ENCODE data around the gene CTXND1.
A peak's percentile ranks its signal among the peaks of the same experiment; 100 is the strongest.

Gene CTXND1

GRCh38 chr15:80157215-80157614 lies 94.8 kb downstream of the CTXND1 start:
- DNase-seq, result no peak

- peak in 1 of 2 donors; percentile 17 for DNase-seq
These were observed 95.8 kb downstream of the CTXND1 start for GRCh38 chr15:80156176-80156720.

- peak; percentile 20 to 28 for DNase-seq
These were observed 96.4 kb downstream of the CTXND1 start for GRCh38 chr15:80155378-80156175.

- no peak for DNase-seq
These were observed 97.0 kb downstream of the CTXND1 start for GRCh38 chr15:80155001-80155377.

GRCh38 chr15:80154336-80154735 lies 97.7 kb downstream of the CTXND1 start:
- DNase-seq, result no peak

GRCh38 chr15:80153900-80154299 lies 98.1 kb downstream of the CTXND1 start:
- no peak for DNase-seq

GRCh38 chr15:80152896-80153876 lies 98.8 kb downstream of the CTXND1 start, which contains the start of gene FAH:
TSS of gene FAH (plus strand) at chr15:80152999. CDS start at chr15:80153055, 56 bp downstream.
- DNase-seq, result peak; percentile 22 to 59

GRCh38 chr15:80152180-80152895 lies 99.7 kb downstream of the CTXND1 start:
- DNase-seq, result peak; percentile 81 to 82

- no peak for DNase-seq
These were observed 100.4 kb downstream of the CTXND1 start for GRCh38 chr15:80151576-80151975.

- DNase-seq, result no peak
These were observed 100.9 kb downstream of the CTXND1 start for GRCh38 chr15:80151148-80151547.
